Measurements from ENCODE around the gene MYO16.

DNA sequence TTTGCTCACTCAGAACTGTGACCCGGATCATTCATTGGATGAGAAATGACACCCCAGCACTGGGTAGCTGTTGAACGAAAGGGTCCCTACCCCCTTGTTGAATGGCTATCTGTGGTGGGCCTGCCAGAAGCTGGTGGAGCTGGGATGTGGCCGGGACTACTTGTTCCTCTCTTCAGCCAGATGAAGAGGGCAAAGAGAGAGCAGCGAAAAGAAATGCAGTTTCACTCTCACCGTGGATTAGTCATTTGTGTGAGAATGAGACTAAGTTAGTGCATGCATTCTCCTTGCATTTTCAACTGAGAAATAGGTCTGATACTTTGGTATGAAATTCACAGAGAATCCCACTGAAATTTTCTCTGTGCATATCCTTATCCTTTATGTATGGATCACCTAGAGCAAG, 603.9 kb downstream of the MYO16 start:
- TF ChIP-seq, protein P1, sequence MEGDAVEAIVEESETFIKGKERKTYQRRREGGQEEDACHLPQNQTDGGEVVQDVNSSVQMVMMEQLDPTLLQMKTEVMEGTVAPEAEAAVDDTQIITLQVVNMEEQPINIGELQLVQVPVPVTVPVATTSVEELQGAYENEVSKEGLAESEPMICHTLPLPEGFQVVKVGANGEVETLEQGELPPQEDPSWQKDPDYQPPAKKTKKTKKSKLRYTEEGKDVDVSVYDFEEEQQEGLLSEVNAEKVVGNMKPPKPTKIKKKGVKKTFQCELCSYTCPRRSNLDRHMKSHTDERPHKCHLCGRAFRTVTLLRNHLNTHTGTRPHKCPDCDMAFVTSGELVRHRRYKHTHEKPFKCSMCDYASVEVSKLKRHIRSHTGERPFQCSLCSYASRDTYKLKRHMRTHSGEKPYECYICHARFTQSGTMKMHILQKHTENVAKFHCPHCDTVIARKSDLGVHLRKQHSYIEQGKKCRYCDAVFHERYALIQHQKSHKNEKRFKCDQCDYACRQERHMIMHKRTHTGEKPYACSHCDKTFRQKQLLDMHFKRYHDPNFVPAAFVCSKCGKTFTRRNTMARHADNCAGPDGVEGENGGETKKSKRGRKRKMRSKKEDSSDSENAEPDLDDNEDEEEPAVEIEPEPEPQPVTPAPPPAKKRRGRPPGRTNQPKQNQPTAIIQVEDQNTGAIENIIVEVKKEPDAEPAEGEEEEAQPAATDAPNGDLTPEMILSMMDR (IDR thresholded peaks at IDR 0.05; ENCODE audit: low read depth, low read length, poor library complexity, severe bottlenecking): no peak
- no peak for TF ChIP-seq EZH2phosphoT487 (IDR thresholded peaks at IDR 0.05; ENCODE audit: borderline replicate concordance, low read length)
